LNCaP clone FGC (cell line): ENCODE results near the gene NEMP1.
"Not testable (repeated sequence)": the region's sequence is repeated elsewhere in the genome, so short reads cannot be mapped to it uniquely, and the experiment has no call there.

ENCODE experiments used
- DNase-seq: peaks from one replicate; pipeline ENCODE4 v3.0.0-alpha.2; 2011; ENCODE audit warnings: low read depth
- H3K4me3 ChIP-seq: 2 replicates; pipeline ENCODE4 v1.5.1; 2011; ENCODE audit warnings: mild to moderate bottlenecking, low read depth, low read length, control low read depth
- CTCF ChIP-seq: IDR thresholded peaks from 2 replicates; pipeline ENCODE4 v1.5.1; 2012; ENCODE audit warnings: mild to moderate bottlenecking; ENCODE audit not compliant: control insufficient read depth, insufficient read depth; ENCODE audit errors: extremely low read depth

NEMP1 gene

DNA sequence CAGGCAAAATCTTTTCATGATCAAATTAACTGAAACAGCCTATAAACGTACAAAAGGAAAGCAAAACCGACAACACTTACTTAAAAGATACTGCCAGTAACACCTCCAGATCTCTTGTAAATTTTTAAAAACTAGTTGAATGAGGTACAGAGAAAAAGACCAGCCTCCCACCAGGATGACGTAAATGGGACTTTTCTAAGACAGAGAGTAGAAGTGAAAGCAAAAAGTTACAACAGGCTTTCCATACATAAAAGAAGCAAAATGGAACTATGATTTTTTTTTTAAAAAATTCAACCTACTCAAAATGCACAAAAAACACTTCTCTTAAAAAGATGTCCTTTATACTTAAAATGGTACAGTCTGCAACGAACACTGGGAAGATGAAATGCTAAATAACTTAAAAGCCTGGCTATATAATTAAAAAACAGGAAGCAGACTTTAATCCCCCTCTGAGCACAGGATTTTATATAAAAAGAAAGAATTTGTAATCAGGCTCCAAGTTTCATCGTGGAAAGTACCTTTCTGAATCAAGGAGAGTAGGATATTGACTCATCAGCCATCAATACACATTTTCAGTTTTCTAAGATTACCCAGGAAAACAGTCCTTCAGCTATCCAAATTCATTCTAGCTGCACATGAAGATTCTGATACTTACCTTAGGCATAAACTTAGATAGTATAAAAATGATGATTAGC, 14.5 kb downstream of the NEMP1 start:
- DNase-seq = no peak
- H3K4me3 ChIP-seq = no peak overlapping the region
- no peak for TF ChIP-seq CTCF

DNA sequence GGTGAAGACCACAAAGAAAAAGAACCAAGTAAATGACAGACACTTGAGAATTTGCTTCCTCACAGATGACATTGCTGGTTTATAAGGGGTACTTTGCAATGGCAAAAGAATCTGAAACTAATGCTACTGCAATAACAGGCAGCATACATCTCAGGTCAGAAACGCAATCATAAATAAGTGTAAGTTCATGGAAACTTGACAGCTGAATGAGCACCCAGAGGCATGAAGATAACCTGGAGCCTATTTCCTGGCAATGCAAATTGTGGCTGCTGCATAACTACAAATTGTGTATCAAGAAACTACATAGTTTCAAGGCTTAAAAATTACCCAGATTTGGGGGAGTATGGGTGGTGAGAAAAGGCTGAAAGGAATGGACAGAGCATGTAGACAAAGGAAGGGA, 20.1 kb downstream of the NEMP1 start:
- no peak for DNase-seq
- TF ChIP-seq CTCF = no peak
- H3K4me3 ChIP-seq = no peak overlapping the region

GRCh38 chr12:57057067-57057751, 21.4 kb downstream of the NEMP1 start:
- no peak for DNase-seq
- TF ChIP-seq CTCF = no peak
- no peak overlapping the region for H3K4me3 ChIP-seq

GRCh38 chr12:57055824-57056223, 22.8 kb downstream of the NEMP1 start:
- no peak for TF ChIP-seq CTCF
- no peak for DNase-seq
- no peak overlapping the region for H3K4me3 ChIP-seq

- H3K4me3 ChIP-seq, DNase-seq: not testable (repeated sequence)
These were observed 24.7 kb downstream of the NEMP1 start for GRCh38 chr12:57053901-57054300.

DNA sequence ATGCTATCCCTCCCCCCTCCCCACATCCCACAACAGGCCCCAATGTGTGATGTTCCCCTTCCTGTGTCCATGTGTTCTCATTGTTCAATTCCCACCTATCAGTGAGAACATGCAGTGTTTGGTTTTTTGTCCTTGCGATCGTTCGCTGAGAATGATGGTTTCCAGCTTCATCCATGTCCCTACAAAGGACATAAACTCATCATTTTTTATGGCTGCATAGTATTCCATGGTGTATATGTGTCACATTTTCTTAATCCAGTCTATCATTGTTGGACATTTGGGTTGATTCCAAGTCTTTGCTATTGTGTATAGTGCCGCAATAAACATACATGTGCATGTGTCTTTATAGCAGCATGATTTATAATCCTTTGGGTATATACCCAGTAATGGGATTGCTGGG, 25.4 kb downstream of the NEMP1 start:
- not testable (repeated sequence) for H3K4me3 ChIP-seq, DNase-seq

GRCh38 chr12:57051011-57051410, 27.6 kb downstream of the NEMP1 start:
- DNase-seq = no peak
- TF ChIP-seq CTCF = no peak

GRCh38 chr12:57049890-57050289, 28.7 kb downstream of the NEMP1 start, which contains the start of gene MYO1A:
TSS of gene MYO1A (minus strand) at chr12:57050129. CDS start at chr12:57048323, 1,806 bp downstream.
- TF ChIP-seq CTCF = no peak
- H3K4me3 ChIP-seq = no peak within 1 kb of the TSS
- no peak for DNase-seq

More at GRCh38 chr12:57051011-57051410, 27.6 kb downstream of the NEMP1 start:
- H3K4me3 ChIP-seq = no peak overlapping the region
